NOMO-1 treated with dmso at 0.1 percent for 144 hours (cell line): ENCODE measurements around the gene PDE4C.

Experiments used
- DNase-seq: peaks from one replicate; lab custom pipeline; 2025; ENCODE audit not compliant: unreplicated experiment; lab: John Stamatoyannopoulos, UW

PDE4C gene

GRCh38 chr19:18225702-18226468 lies at the start of gene PDE4C:
PDE4C (minus strand) TSS chr19:18226438; CDS start chr19:18226415, 23 bp downstream.
- no peak for DNase-seq

GRCh38 chr19:18274781-18275356 lies 48.6 kb upstream of the PDE4C start:
- peak; percentile 56 for DNase-seq

GRCh38 chr19:18274219-18274780 lies 48.1 kb upstream of the PDE4C start, which contains the start of gene IQCN:
IQCN (minus strand) TSS chr19:18274452; CDS start chr19:18269478, 4,974 bp downstream.
- DNase-seq, result peak; percentile 2

- DNase-seq, result no peak
Observed at GRCh38 chr19:18273561-18274218, 47.5 kb upstream of the PDE4C start.

GRCh38 chr19:18271433-18271841 lies 45.2 kb upstream of the PDE4C start:
- DNase-seq, result no peak

GRCh38 chr19:18270326-18270725 lies 44.1 kb upstream of the PDE4C start:
- no peak for DNase-seq

GRCh38 chr19:18269070-18269723 lies 43.0 kb upstream of the PDE4C start:
- no peak for DNase-seq

GRCh38 chr19:18266771-18267686 lies 40.8 kb upstream of the PDE4C start:
- DNase-seq, result no peak

- DNase-seq, result no peak
Observed at GRCh38 chr19:18265582-18265981, 39.3 kb upstream of the PDE4C start.

GRCh38 chr19:18264971-18265540 lies 38.8 kb upstream of the PDE4C start:
- no peak for DNase-seq

- no peak for DNase-seq
Observed at GRCh38 chr19:18264137-18264854, 38.1 kb upstream of the PDE4C start.

GRCh38 chr19:18263324-18264136 lies 37.3 kb upstream of the PDE4C start:
- no peak for DNase-seq

GRCh38 chr19:18262917-18263316 lies 36.7 kb upstream of the PDE4C start:
- DNase-seq, result no peak

- no peak for DNase-seq
Observed at GRCh38 chr19:18262144-18262543, 35.9 kb upstream of the PDE4C start.

- no peak for DNase-seq
Observed at GRCh38 chr19:18261474-18261873, 35.2 kb upstream of the PDE4C start.

GRCh38 chr19:18259893-18260292 lies 33.7 kb upstream of the PDE4C start:
- no peak for DNase-seq

- DNase-seq, result no peak
Observed at GRCh38 chr19:18257503-18258470, 31.5 kb upstream of the PDE4C start.
